Testis (tissue), 2 donors: ENCODE data around the gene ST6GALNAC6.

Experiments used
- POLR2A ChIP-seq: fragments of 450-650 bp; IDR thresholded peaks from one replicate; pipeline ENCODE4 v1.6.1; 2017; ENCODE audit warnings: antibody characterized with exemption, mild to moderate bottlenecking, moderate library complexity
- TF ChIP-seq, protein P1 (sequence below), 3 experiments: fragments of 450-650 bp in 2 of 3; fragments of 200-600 bp in 1 of 3; sonication (generic) in 1 of 3; IDR thresholded peaks; one replicate each; pipeline ENCODE4 v1.5.1; 2016 to 2019; ENCODE audit warnings: antibody characterized with exemption in 3 of 3, mild to moderate bottlenecking in 2 of 3, moderate library complexity in 1 of 3

DNA sequence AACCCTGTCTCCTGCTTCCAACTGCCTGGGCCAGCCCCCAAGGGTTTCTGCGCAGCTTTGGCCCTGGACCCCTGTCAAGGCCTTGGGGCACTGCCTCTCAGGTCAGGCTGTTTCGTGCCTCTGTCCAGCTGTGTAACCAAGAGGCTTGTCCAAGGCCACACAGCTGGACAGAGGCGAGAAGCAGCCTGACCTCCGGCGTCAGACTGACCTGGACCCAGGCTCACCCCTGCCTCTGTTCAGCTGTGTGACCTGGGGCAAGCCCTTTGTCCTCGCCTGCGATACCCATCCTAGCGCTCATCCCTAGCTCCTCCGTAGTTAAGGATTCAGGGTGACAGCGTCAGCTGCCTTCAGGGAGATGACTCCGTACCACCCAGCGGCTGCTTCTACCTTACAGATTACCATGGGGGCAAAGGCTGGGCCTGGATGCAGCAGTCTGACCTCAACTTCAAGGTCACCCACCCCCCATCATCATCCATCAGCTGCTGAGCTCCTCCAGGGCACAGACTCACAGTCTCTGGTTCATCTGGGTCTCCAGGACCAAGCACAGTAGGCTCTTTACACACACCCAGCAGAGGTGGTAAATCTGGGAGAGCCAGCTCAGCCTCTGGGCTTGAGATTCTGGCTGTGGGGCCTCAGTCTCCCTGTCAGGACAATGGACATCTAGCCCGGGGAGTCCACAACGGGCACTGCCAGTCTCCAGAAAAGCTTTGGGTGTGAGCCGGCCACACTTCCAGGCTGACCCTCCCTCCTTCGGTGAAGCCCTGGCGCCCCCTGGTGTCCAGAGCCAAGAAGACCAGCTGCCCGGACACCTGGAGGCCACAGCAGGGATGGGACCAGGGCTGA lies 29.9 kb downstream of the ST6GALNAC6 start:
- TF ChIP-seq, protein P1, sequence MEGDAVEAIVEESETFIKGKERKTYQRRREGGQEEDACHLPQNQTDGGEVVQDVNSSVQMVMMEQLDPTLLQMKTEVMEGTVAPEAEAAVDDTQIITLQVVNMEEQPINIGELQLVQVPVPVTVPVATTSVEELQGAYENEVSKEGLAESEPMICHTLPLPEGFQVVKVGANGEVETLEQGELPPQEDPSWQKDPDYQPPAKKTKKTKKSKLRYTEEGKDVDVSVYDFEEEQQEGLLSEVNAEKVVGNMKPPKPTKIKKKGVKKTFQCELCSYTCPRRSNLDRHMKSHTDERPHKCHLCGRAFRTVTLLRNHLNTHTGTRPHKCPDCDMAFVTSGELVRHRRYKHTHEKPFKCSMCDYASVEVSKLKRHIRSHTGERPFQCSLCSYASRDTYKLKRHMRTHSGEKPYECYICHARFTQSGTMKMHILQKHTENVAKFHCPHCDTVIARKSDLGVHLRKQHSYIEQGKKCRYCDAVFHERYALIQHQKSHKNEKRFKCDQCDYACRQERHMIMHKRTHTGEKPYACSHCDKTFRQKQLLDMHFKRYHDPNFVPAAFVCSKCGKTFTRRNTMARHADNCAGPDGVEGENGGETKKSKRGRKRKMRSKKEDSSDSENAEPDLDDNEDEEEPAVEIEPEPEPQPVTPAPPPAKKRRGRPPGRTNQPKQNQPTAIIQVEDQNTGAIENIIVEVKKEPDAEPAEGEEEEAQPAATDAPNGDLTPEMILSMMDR (IDR thresholded peaks at IDR 0.05) = peak; percentile 75 to 94 (median 92)
- TF ChIP-seq POLR2A = no peak
